GM12878 (cell line): ENCODE results near the gene IGLL1. TPM values are rescaled to one million over a fixed set of nuclear protein-coding genes. Genes with fewer than 3 reads are reported as not detected.
"Not testable (repeated sequence)": the region's sequence is repeated elsewhere in the genome, so short reads cannot be mapped to it uniquely, and the experiment has no call there.

Experiments
- ATAC-seq: fragments of 200-7000 bp; cut with Tn5 transposase; 3 replicates; pipeline ENCODE4 v1.9.1; 2020; ENCODE audit warnings: mild to moderate bottlenecking, moderate library complexity
- BruUV-seq: library from RNA; stranded (reverse); fragments of 400-500 nt; replicated peaks from 2 replicates; lab custom pipeline; 2021; lab: Mats Ljungman, UMichigan
- CTCF ChIA-PET: fragments of 300-600 bp; sonication (Branson Sonifier 250); formaldehyde crosslinking; extraction: SDS; loops from one replicate; lab custom pipeline; 2021; ENCODE audit warnings: inconsistent platforms; lab: Yijun Ruan, JAX
- POLR2A ChIA-PET: fragments of 350-600 bp; formaldehyde crosslinking; extraction: SDS; loops from one replicate; lab custom pipeline; 2021; ENCODE audit warnings: inconsistent platforms; lab: Charles Lee
- RAD21 ChIA-PET: fragments of 300-600 bp; sonication (Branson Sonifier 250); formaldehyde crosslinking; loops from one replicate; lab custom pipeline; 2023; ENCODE audit warnings: antibody characterized with exemption; ENCODE audit not compliant: unreplicated experiment; lab: Charles Lee
- SMC1A ChIA-PET: fragments of 300-600 bp; sonication (Branson Sonifier 250); formaldehyde crosslinking; loops from one replicate; lab custom pipeline; 2023; ENCODE audit not compliant: unreplicated experiment, uncharacterized antibody; lab: Charles Lee
- DNase-seq: peaks from one replicate; pipeline ENCODE4 v3.0.0-alpha.2; 2011; ENCODE audit warnings: low read depth, low spot score
- FAIRE-seq: peaks from 3 replicates; lab custom pipeline; 2011; peaks lifted over from hg19 to GRCh38; lab: Jason Lieb, UNC
- H2AFZ ChIP-seq: 2 replicates; pipeline ENCODE4 v1.6.0; 2011; ENCODE audit warnings: low read depth, low read length, control low read depth; ENCODE audit not compliant: control insufficient read depth
- H3K27ac ChIP-seq: 2 replicates; pipeline ENCODE4 v1.5.1; 2011; ENCODE audit warnings: control low read depth; ENCODE audit not compliant: control insufficient read depth, insufficient read depth
- H3K27me3 ChIP-seq, 2 experiments: replicated peaks in 1 of 2; 2 replicates each; pipeline versions ENCODE4 v1.6.0 to v1.6.1; 2011; ENCODE audit warnings: low read length in 1 of 2; ENCODE audit not compliant: control insufficient read depth in 2 of 2, insufficient read depth in 2 of 2
- H3K36me3 ChIP-seq, 2 experiments: 2 replicates each; pipeline ENCODE4 v1.5.1; 2011; ENCODE audit warnings: low read length in 1 of 2; ENCODE audit not compliant: control insufficient read depth in 2 of 2, insufficient read depth in 2 of 2
- H3K4me1 ChIP-seq: 2 replicates; pipeline ENCODE4 v1.6.1; 2011; ENCODE audit warnings: mild to moderate bottlenecking, low read length, moderate library complexity, mixed read lengths; ENCODE audit not compliant: control insufficient read depth, insufficient read depth
- H3K4me2 ChIP-seq: 2 replicates; pipeline ENCODE4 v1.6.0; 2011; ENCODE audit warnings: control low read depth; ENCODE audit not compliant: control insufficient read depth, insufficient read depth
- H3K4me3 ChIP-seq: fragments of 200-600 bp; sonication (generic); 2 replicates; pipeline ENCODE4 v1.5.1; 2016
- H3K79me2 ChIP-seq: 2 replicates; pipeline ENCODE4 v1.6.0; 2011; ENCODE audit warnings: low read length; ENCODE audit not compliant: control insufficient read depth, insufficient read depth
- H3K9ac ChIP-seq: 2 replicates; pipeline ENCODE4 v1.8.0; 2011; ENCODE audit warnings: low read length, control low read depth, mixed read lengths; ENCODE audit not compliant: control insufficient read depth, insufficient read depth
- H3K9me3 ChIP-seq: replicated peaks from 3 replicates; pipeline ENCODE4 v1.5.1; 2011; ENCODE audit warnings: mild to moderate bottlenecking, low read length; ENCODE audit not compliant: control insufficient read depth, insufficient read depth
- H4K20me1 ChIP-seq: 2 replicates; pipeline ENCODE4 v1.6.0; 2011; ENCODE audit not compliant: control insufficient read depth, insufficient read depth
- ASH2L ChIP-seq: fragments of 300-600, 200-600 bp; sonication (generic); IDR thresholded peaks from 2 replicates; pipeline ENCODE4 v1.6.1; 2017; ENCODE audit warnings: low read depth, mild to moderate bottlenecking, borderline replicate concordance
- JUNB ChIP-seq: IDR thresholded peaks from 2 replicates; pipeline ENCODE4 v1.6.1; 2016; ENCODE audit warnings: antibody characterized with exemption, mild to moderate bottlenecking
- KDM1A ChIP-seq: fragments of 200-600 bp; sonication (generic); IDR thresholded peaks from 2 replicates; pipeline ENCODE4 v1.6.1; 2016; ENCODE audit warnings: borderline replicate concordance
- MEF2B ChIP-seq: fragments of 450-650 bp; IDR thresholded peaks from 2 replicates; pipeline ENCODE4 v1.6.1; 2018; ENCODE audit warnings: mild to moderate bottlenecking, moderate library complexity; ENCODE audit not compliant: partially characterized antibody, poor library complexity, severe bottlenecking
- NBN ChIP-seq: fragments of 450-650 bp; IDR thresholded peaks from 2 replicates; pipeline ENCODE4 v1.6.1; 2016
- NR2C2 ChIP-seq: IDR thresholded peaks from 2 replicates; pipeline ENCODE4 v1.6.1; 2011; ENCODE audit warnings: borderline replicate concordance, low read depth; ENCODE audit not compliant: control insufficient read depth, insufficient read length
- PAX8 ChIP-seq: fragments of 450-650 bp; IDR thresholded peaks from 2 replicates; pipeline ENCODE4 v1.6.1; 2017; ENCODE audit warnings: mild to moderate bottlenecking, moderate library complexity
- SP1 ChIP-seq: IDR thresholded peaks from one replicate; pipeline ENCODE4 v1.6.1; 2011; ENCODE audit warnings: low read depth, low read length
- WRNIP1 ChIP-seq: IDR thresholded peaks from 2 replicates; pipeline ENCODE4 v1.6.1; 2011; ENCODE audit warnings: low read depth, low read length, improper control_type of control experiment, borderline replicate concordance
- ZNF207 ChIP-seq: fragments of 450-650 bp; IDR thresholded peaks from 2 replicates; pipeline ENCODE4 v1.6.1; 2014; ENCODE audit warnings: antibody characterized with exemption, mild to moderate bottlenecking, borderline replicate concordance
- WGBS: methylation state at CpG from one replicate; pipeline ENCODE4 v1.1.6; 2016; ENCODE audit warnings: low lambda C conversion rate; ENCODE audit not compliant: insufficient replicate concordance, insufficient coverage; ENCODE audit errors: missing lambda C conversion rate; 5-methylcytosine and 5-hydroxymethylcytosine counted together
- in situ Hi-C: fragments of 300-500 bp; cut with MboI; formaldehyde crosslinking; loops from 9 replicates; pipeline ENCODE4 v1.14.3; 2018; ENCODE audit warnings: mixed read lengths
- intact Hi-C: fragments of 100-400 bp; cut with micrococcal nuclease; formaldehyde crosslinking; loops from one replicate; pipeline ENCODE4 v1.14.2; 2022; ENCODE audit not compliant: unreplicated experiment
- polyA plus RNA-seq, 11 experiments: library from polyadenylated mRNA; depleted of rRNA in 4 of 11; unstranded in 6 of 11; stranded (reverse) in 5 of 11; fragments of >200 nt; fragmentation: Nextera tagmentation in 4 of 11; fragmentation: Illumina TruSeq in 1 of 11; extraction: Ambion mirVana in 4 of 11; extraction: Trizol in 1 of 11; gene quantifications; 1 replicate in 1 of 11; 2 replicates in 10 of 11; pipeline versions ENCODE4 v1.2.1 to v1.2.3, GENCODE V29; 2011 to 2016; ENCODE audit warnings: inconsistent platforms in 2 of 11, missing spikeins in 2 of 11, low read depth in 1 of 11
- total RNA-seq, 4 experiments: library from RNA; depleted of rRNA in 3 of 4; stranded (reverse); fragments of >200 nt in 3 of 4; fragmentation: Illumina TruSeq in 1 of 4; extraction: Trizol in 1 of 4; gene quantifications; 2 replicates each; pipeline versions ENCODE4 v1.2.1 to v1.2.3, GENCODE V29; 2013 to 2021
- TF ChIP-seq, protein P1 (sequence below): fragments of 450-650 bp; IDR thresholded peaks from 2 replicates; pipeline ENCODE4 v1.6.1; 2017; ENCODE audit warnings: antibody characterized with exemption, mild to moderate bottlenecking, moderate library complexity
- TF ChIP-seq, protein P2 (sequence below): fragments of 450-650 bp; conservative IDR thresholded peaks from 2 replicates; pipeline ENCODE4 v1.6.1; 2017; ENCODE audit warnings: mild to moderate bottlenecking, moderate library complexity

The IGLL1 gene
- total and polyA plus RNA-seq, 10 of the 15 experiments (the other 5 are each of a cell fraction or from before 2014, with no cell fraction given): not detected

DNA sequence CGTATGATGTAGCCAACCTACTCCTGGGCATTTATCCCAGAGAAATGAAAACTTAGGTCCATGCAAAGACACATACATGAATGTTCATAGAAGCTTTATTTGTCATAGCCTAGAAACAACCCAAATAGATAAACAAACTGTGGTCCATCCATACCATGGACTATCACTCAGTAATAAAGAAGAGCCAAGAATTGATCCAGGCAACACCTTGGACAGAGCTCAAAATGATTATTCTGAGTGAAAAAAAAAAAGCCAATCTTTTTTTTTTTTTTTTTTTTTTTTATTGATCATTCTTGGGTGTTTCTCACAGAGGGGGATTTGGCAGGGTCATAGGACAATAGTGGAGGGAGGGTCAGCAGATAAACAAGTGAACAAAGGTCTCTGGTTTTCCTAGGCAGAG is 19.9 kb downstream of the IGLL1 start:
- H3K9ac ChIP-seq, intact Hi-C loops, H2AFZ ChIP-seq, H3K4me2 ChIP-seq, ATAC-seq, H3K27ac ChIP-seq, FAIRE-seq, H3K4me3 ChIP-seq, H3K27me3 ChIP-seq, in situ Hi-C loops, H4K20me1 ChIP-seq, H3K9me3 ChIP-seq, BruUV-seq, H3K4me1 ChIP-seq, RAD21 ChIA-PET, CTCF ChIA-PET, DNase-seq, H3K79me2 ChIP-seq, H3K36me3 ChIP-seq, SMC1A ChIA-PET: not testable (repeated sequence)
- POLR2A ChIA-PET: interaction anchor here (0.6 kb wide), 1 partner anchor 46 kb away, joined by 5 read pairs; no protein-coding TSS in a partner anchor
- 65% methylated on average over 1 of the region's 1 CpG for WGBS

DNA sequence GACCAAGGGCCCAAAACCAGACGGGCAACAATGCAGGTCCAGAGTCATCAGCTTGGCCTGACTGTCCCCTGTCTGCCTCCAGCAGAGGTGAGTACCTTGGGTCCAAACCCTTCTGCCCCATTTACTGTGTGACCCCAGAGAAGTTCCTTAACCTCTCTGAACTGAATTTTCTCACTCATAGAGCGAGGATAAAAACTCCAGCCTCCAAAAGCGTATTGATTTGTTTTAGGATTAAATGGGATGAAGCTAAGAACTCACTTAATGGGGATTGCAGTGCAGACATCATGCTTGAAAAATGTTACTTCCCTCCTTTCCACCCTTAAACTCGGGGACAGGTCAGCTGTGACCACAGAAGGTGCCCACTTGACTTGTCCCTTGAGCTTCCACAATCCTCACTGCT is 22.6 kb downstream of the IGLL1 start:
- Histone ChIP-seq H3K4me2 (no peak overlapping the region), H2AFZ (no peak overlapping the region), H3K27me3 (no peaks in the 10 kb centered on the region), H3K79me2 (no peaks in the 10 kb centered on the region), H3K4me3 (no peak overlapping the region), H3K4me1 (no peaks in the 10 kb centered on the region), H3K36me3 (no peaks in the 10 kb centered on the region), H4K20me1 (no peaks in the 10 kb centered on the region), H3K9ac (no peak overlapping the region), H3K9me3 (no peaks in the 10 kb centered on the region), H3K27ac (no peak overlapping the region)
- in situ Hi-C loops: no loop called here
- WGBS: 16% methylated on average over 4 of the region's 4 CpGs
- RAD21 ChIA-PET: no interaction called here
- SMC1A ChIA-PET: no interaction called here
- POLR2A ChIA-PET: no interaction called here
- intact Hi-C loops: no loop called here
- ATAC-seq: no peak
- FAIRE-seq: no peak
- CTCF ChIA-PET: interaction anchor here (1.2 to 1.3 kb wide), 2 partner anchors 19 to 34 kb away, joined by 3 to 6 read pairs; no protein-coding TSS in a partner anchor
- DNase-seq: no peak
- no TSS peak for BruUV-seq
- TF ChIP-seq PAX8: no peak
- TF ChIP-seq SP1: no peak
- TF ChIP-seq MEF2B: no peak
- no peak for TF ChIP-seq NR2C2
- no peak for TF ChIP-seq WRNIP1
- TF ChIP-seq, protein P1, sequence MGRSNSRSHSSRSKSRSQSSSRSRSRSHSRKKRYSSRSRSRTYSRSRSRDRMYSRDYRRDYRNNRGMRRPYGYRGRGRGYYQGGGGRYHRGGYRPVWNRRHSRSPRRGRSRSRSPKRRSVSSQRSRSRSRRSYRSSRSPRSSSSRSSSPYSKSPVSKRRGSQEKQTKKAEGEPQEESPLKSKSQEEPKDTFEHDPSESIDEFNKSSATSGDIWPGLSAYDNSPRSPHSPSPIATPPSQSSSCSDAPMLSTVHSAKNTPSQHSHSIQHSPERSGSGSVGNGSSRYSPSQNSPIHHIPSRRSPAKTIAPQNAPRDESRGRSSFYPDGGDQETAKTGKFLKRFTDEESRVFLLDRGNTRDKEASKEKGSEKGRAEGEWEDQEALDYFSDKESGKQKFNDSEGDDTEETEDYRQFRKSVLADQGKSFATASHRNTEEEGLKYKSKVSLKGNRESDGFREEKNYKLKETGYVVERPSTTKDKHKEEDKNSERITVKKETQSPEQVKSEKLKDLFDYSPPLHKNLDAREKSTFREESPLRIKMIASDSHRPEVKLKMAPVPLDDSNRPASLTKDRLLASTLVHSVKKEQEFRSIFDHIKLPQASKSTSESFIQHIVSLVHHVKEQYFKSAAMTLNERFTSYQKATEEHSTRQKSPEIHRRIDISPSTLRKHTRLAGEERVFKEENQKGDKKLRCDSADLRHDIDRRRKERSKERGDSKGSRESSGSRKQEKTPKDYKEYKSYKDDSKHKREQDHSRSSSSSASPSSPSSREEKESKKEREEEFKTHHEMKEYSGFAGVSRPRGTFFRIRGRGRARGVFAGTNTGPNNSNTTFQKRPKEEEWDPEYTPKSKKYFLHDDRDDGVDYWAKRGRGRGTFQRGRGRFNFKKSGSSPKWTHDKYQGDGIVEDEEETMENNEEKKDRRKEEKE: no peak
- TF ChIP-seq, protein P2, sequence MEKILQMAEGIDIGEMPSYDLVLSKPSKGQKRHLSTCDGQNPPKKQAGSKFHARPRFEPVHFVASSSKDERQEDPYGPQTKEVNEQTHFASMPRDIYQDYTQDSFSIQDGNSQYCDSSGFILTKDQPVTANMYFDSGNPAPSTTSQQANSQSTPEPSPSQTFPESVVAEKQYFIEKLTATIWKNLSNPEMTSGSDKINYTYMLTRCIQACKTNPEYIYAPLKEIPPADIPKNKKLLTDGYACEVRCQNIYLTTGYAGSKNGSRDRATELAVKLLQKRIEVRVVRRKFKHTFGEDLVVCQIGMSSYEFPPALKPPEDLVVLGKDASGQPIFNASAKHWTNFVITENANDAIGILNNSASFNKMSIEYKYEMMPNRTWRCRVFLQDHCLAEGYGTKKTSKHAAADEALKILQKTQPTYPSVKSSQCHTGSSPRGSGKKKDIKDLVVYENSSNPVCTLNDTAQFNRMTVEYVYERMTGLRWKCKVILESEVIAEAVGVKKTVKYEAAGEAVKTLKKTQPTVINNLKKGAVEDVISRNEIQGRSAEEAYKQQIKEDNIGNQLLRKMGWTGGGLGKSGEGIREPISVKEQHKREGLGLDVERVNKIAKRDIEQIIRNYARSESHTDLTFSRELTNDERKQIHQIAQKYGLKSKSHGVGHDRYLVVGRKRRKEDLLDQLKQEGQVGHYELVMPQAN: no peak
- no peak for TF ChIP-seq JUNB
- TF ChIP-seq ASH2L: no peak
- no peak for TF ChIP-seq NBN
- TF ChIP-seq ZNF207: no peak
- TF ChIP-seq KDM1A: no peak
